ENCODE data around the gene PMFBP1. TPM values are rescaled to one million over a fixed set of nuclear protein-coding genes. Genes with fewer than 3 reads are reported as not detected.

Gene PMFBP1
- polyA plus RNA-seq, 1 of the 3 experiments (the other 2 are of a cell fraction): 0.16 TPM

DNA sequence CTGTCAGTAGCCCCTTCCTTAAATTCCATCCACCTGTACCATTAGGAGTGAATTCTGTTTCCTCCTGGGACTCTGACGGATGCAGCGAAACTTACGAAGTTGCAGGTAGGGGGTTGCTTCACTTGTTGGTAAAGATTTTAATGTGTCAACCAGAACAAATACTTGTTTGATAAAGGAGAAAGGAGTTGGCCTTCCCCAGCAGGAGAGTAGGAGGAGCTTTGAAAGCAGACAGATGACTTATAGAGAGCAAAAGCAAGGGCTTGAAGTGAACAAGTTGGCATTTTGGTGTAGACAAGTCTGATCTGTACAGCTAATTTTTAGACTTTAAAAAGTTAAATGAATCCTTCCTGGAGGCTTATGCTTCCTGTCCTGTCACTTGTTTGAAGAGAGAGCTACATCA lies 38.1 kb upstream of the PMFBP1 start:
- H3K79me2 ChIP-seq (ENCODE audit: insufficient read depth): no peaks in the 10 kb centered on the region
- H2AFZ ChIP-seq (ENCODE audit: low read depth): no peak overlapping the region
- POLR2A ChIA-PET: interaction anchor here (3.9 kb wide), 1 partner anchor 11 kb away, joined by 26 read pairs; no protein-coding TSS in a partner anchor
- H3K4me2 ChIP-seq: no peak overlapping the region
- no peak overlapping the region for H3K9ac ChIP-seq
- H3K9me2 ChIP-seq: no peaks in the 10 kb centered on the region
- H3F3A ChIP-seq (replicated peaks; ENCODE audit: insufficient read depth): no peaks in the 10 kb centered on the region
- H3K36me3 ChIP-seq (replicated peaks in 1 of 2; ENCODE audit: control insufficient read depth in 1 of 2, insufficient read depth in 2 of 2, low read length in 1 of 2): no peaks in the 10 kb centered on the region
- no peaks in the 10 kb centered on the region for H3K27me3 ChIP-seq (ENCODE audit: insufficient read depth)
- no peak for DNase-seq
- no peaks in the 10 kb centered on the region for H4K20me1 ChIP-seq (ENCODE audit: insufficient read depth)
- TF ChIP-seq, protein P1, sequence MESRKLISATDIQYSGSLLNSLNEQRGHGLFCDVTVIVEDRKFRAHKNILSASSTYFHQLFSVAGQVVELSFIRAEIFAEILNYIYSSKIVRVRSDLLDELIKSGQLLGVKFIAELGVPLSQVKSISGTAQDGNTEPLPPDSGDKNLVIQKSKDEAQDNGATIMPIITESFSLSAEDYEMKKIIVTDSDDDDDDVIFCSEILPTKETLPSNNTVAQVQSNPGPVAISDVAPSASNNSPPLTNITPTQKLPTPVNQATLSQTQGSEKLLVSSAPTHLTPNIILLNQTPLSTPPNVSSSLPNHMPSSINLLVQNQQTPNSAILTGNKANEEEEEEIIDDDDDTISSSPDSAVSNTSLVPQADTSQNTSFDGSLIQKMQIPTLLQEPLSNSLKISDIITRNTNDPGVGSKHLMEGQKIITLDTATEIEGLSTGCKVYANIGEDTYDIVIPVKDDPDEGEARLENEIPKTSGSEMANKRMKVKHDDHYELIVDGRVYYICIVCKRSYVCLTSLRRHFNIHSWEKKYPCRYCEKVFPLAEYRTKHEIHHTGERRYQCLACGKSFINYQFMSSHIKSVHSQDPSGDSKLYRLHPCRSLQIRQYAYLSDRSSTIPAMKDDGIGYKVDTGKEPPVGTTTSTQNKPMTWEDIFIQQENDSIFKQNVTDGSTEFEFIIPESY (IDR thresholded peaks at IDR 0.05; ENCODE audit: borderline replicate concordance, low read depth): no peak
- no peak for TF ChIP-seq FOSL2 (IDR thresholded peaks at IDR 0.05; ENCODE audit: borderline replicate concordance, low read depth)
- no peak overlapping the region for H3K4me3 ChIP-seq (ENCODE audit: low read depth in 2 of 2, low read length in 1 of 2)
- CTCF ChIA-PET: interaction anchor here (0.7 to 0.9 kb wide), 4 partner anchors 8 to 12 kb away, joined by 3 to 4 read pairs (median 3); no protein-coding TSS in a partner anchor
- peaks cover 0 to 19% of the 10 kb centered on the region in 2 experiments; a peak in 2 of 4 replicates for H3K4me1 ChIP-seq (ENCODE audit: control insufficient read depth in 1 of 2, insufficient read depth in 2 of 2, low read depth in 1 of 2, low read length in 1 of 2)
- H3K9me3 ChIP-seq: no peaks in the 10 kb centered on the region
- H3K27ac ChIP-seq (ENCODE audit: low read depth in 2 of 2, low read length in 1 of 2): peak overlapping the region in 1 of 2 experiments; percentile 77; a peak in 2 of 4 replicates
- 94% methylated on average over 3 of the region's 3 CpGs for WGBS (ENCODE audit: low lambda C conversion rate)

DNA sequence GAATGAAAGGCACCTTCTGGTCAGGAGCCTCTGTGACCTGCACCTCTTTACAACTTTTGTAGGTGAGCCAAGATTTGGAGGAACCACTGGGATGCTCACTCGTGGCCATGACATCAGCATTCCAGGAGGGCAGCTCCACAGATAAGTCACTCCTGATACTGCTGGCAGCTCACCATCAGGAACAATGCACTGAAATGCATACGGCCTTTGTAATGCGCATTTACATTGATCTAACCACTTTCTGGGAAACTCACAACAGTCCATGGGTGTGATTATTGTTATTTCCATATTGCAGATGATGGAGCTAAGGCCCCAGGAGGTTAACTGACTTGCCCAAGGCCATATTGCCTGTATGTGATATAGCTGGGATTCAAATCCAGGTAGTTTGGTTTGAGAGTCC lies 34.3 kb upstream of the PMFBP1 start:
- Histone ChIP-seq H3K4me2 (no peak overlapping the region), H3F3A (replicated peaks; ENCODE audit: insufficient read depth) (no peaks in the 10 kb centered on the region), H3K79me2 (ENCODE audit: insufficient read depth) (no peaks in the 10 kb centered on the region), H3K9ac (no peak overlapping the region), H3K4me3 (ENCODE audit: low read depth in 2 of 2, low read length in 1 of 2) (no peak overlapping the region), H3K9me2 (no peaks in the 10 kb centered on the region), H3K27me3 (ENCODE audit: insufficient read depth) (no peaks in the 10 kb centered on the region), H2AFZ (ENCODE audit: low read depth) (no peak overlapping the region), H3K27ac (ENCODE audit: low read depth in 2 of 2, low read length in 1 of 2) (no peak overlapping the region), H3K4me1 (ENCODE audit: control insufficient read depth in 1 of 2, insufficient read depth in 2 of 2, low read depth in 1 of 2, low read length in 1 of 2) (peaks cover 0 to 24% of the 10 kb centered on the region in 2 experiments; a peak in 2 of 4 replicates), H3K9me3 (no peaks in the 10 kb centered on the region), H4K20me1 (ENCODE audit: insufficient read depth) (no peaks in the 10 kb centered on the region), H3K36me3 (replicated peaks in 1 of 2; ENCODE audit: control insufficient read depth in 1 of 2, insufficient read depth in 2 of 2, low read length in 1 of 2) (no peaks in the 10 kb centered on the region)
- no peak for DNase-seq
- ChIA-PET CTCF (interaction anchor here (0.9 to 2.1 kb wide), 4 partner anchors 11 to 260 kb away, joined by 3 to 4 read pairs (median 4); no protein-coding TSS in a partner anchor), POLR2A (no interaction called here)
- WGBS (ENCODE audit: low lambda C conversion rate): 87% methylated on average over 3 of the region's 3 CpGs
- TF ChIP-seq, protein P2, sequence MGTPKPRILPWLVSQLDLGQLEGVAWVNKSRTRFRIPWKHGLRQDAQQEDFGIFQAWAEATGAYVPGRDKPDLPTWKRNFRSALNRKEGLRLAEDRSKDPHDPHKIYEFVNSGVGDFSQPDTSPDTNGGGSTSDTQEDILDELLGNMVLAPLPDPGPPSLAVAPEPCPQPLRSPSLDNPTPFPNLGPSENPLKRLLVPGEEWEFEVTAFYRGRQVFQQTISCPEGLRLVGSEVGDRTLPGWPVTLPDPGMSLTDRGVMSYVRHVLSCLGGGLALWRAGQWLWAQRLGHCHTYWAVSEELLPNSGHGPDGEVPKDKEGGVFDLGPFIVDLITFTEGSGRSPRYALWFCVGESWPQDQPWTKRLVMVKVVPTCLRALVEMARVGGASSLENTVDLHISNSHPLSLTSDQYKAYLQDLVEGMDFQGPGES (IDR thresholded peaks at IDR 0.05; ENCODE audit: low read depth, low read length): no peak
- TF ChIP-seq TAF1 (IDR thresholded peaks at IDR 0.05; ENCODE audit: borderline replicate concordance, low read depth, low read length): no peak
- TF ChIP-seq, protein P3, sequence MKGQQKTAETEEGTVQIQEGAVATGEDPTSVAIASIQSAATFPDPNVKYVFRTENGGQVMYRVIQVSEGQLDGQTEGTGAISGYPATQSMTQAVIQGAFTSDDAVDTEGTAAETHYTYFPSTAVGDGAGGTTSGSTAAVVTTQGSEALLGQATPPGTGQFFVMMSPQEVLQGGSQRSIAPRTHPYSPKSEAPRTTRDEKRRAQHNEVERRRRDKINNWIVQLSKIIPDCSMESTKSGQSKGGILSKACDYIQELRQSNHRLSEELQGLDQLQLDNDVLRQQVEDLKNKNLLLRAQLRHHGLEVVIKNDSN (IDR thresholded peaks at IDR 0.05; ENCODE audit: borderline replicate concordance, low read depth): no peak
- TF ChIP-seq EZH2phosphoT487 (IDR thresholded peaks at IDR 0.05; ENCODE audit: borderline replicate concordance, low read depth): no peak
- no peak for TF ChIP-seq FOXM1 (IDR thresholded peaks at IDR 0.05; ENCODE audit: low read depth)
- TF ChIP-seq, protein P4, sequence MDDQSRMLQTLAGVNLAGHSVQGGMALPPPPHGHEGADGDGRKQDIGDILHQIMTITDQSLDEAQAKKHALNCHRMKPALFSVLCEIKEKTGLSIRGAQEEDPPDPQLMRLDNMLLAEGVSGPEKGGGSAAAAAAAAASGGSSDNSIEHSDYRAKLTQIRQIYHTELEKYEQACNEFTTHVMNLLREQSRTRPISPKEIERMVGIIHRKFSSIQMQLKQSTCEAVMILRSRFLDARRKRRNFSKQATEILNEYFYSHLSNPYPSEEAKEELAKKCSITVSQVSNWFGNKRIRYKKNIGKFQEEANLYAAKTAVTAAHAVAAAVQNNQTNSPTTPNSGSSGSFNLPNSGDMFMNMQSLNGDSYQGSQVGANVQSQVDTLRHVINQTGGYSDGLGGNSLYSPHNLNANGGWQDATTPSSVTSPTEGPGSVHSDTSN (IDR thresholded peaks at IDR 0.05): no peak
- no peak for TF ChIP-seq MEF2A (IDR thresholded peaks at IDR 0.05; ENCODE audit: borderline replicate concordance, low read depth)
- no peak for TF ChIP-seq POLR2AphosphoS5 (IDR thresholded peaks at IDR 0.05; ENCODE audit: low read depth, low read length)
- TF ChIP-seq JUND (IDR thresholded peaks at IDR 0.05): no peak
- TF ChIP-seq NRF1 (IDR thresholded peaks at IDR 0.05; ENCODE audit: low read depth, low read length): no peak
